H1 (cell line): ENCODE results near the gene CTBP2. TPM values are rescaled to one million over a fixed set of nuclear protein-coding genes. Genes with fewer than 3 reads are reported as not detected.

ENCODE experiments used
- CTCF ChIA-PET: fragments of 300-600 bp; sonication (Branson Sonifier 250); formaldehyde crosslinking; loops from one replicate; lab custom pipeline; 2021; ENCODE audit not compliant: partially characterized antibody; lab: Charles Lee
- POLR2A ChIA-PET: fragments of 300-600 bp; sonication (Branson Sonifier 250); formaldehyde crosslinking; loops from one replicate; lab custom pipeline; 2021; ENCODE audit warnings: inconsistent platforms; ENCODE audit not compliant: partially characterized antibody; lab: Charles Lee
- DNase-seq, 2 experiments: peaks; one replicate each; pipeline versions ENCODE4 v3.0.0 to v3.0.0-alpha.2; 2010 to 2022; ENCODE audit warnings: low spot score in 2 of 2, low read depth in 1 of 2, mixed read lengths in 1 of 2
- FAIRE-seq: peaks from 2 replicates; lab custom pipeline; 2011; peaks lifted over from hg19 to GRCh38; lab: Jason Lieb, UNC
- H2AFZ ChIP-seq: 2 replicates; pipeline ENCODE4 v1.8.1; 2012; ENCODE audit warnings: low read length, inconsistent platforms
- H2AK5ac ChIP-seq: 2 replicates; pipeline ENCODE4 v1.6.1; 2013; ENCODE audit warnings: low read depth, low read length
- H2BK120ac ChIP-seq: replicated peaks from 2 replicates; pipeline ENCODE3; 2013; ENCODE audit warnings: low read depth, low read length, inconsistent platforms
- H2BK12ac ChIP-seq: 2 replicates; pipeline ENCODE4 v1.6.1; 2013; ENCODE audit warnings: low read depth, low read length
- H2BK15ac ChIP-seq: 2 replicates; pipeline ENCODE4 v1.6.1; 2013; ENCODE audit warnings: low read length
- H2BK20ac ChIP-seq: 2 replicates; pipeline ENCODE4 v1.6.1; 2013; ENCODE audit warnings: low read length
- H2BK5ac ChIP-seq: 2 replicates; pipeline ENCODE4 v1.6.1; 2013; ENCODE audit warnings: low read depth, low read length
- H3K14ac ChIP-seq: 2 replicates; pipeline ENCODE4 v1.6.1; 2013; ENCODE audit warnings: inconsistent platforms; ENCODE audit not compliant: insufficient read length
- H3K18ac ChIP-seq: 2 replicates; pipeline ENCODE4 v1.6.1; 2013; ENCODE audit warnings: low read length; ENCODE audit errors: extremely low read depth
- H3K23ac ChIP-seq: 2 replicates; pipeline ENCODE4 v1.6.1; 2013; ENCODE audit warnings: inconsistent platforms; ENCODE audit not compliant: insufficient read length
- H3K23me2 ChIP-seq: 2 replicates; pipeline ENCODE4 v1.6.1; 2013; ENCODE audit warnings: low read depth, low read length
- H3K27ac ChIP-seq: 2 replicates; pipeline ENCODE4 v1.6.1; 2011; ENCODE audit warnings: low read depth, low read length, inconsistent platforms
- H3K27me3 ChIP-seq, 4 experiments: replicated peaks in 1 of 4; 1 replicate in 1 of 4; 2 replicates in 3 of 4; pipeline versions ENCODE4 v1.6.1 to v1.8.1; 2011 to 2013; ENCODE audit warnings: low read length in 3 of 4, mild to moderate bottlenecking in 3 of 4, inconsistent platforms in 2 of 4, mixed read lengths in 2 of 4, moderate library complexity in 1 of 4; ENCODE audit not compliant: control insufficient read depth in 3 of 4, insufficient read depth in 3 of 4; ENCODE audit errors: extremely low read depth in 1 of 4
- H3K36me3 ChIP-seq, 4 experiments: 2 replicates each; pipeline versions ENCODE4 v1.6.1 to v1.8.1; 2011 to 2013; ENCODE audit warnings: mild to moderate bottlenecking in 4 of 4, low read length in 3 of 4, moderate library complexity in 2 of 4, control low read depth in 1 of 4, inconsistent platforms in 1 of 4; ENCODE audit not compliant: insufficient read depth in 4 of 4, control insufficient read depth in 2 of 4
- H3K4ac ChIP-seq: replicated peaks from 2 replicates; pipeline ENCODE3; 2013; ENCODE audit warnings: low read length, low read depth, mixed read lengths, inconsistent platforms; ENCODE audit not compliant: insufficient read length
- H3K4me1 ChIP-seq, 4 experiments: replicated peaks in 1 of 4; 1 replicate in 1 of 4; 2 replicates in 3 of 4; pipeline versions ENCODE4 v1.6.1 to v1.8.1; 2011 to 2013; ENCODE audit warnings: low read length in 3 of 4, inconsistent platforms in 2 of 4, mixed read lengths in 1 of 4; ENCODE audit not compliant: insufficient read depth in 4 of 4, control insufficient read depth in 3 of 4
- H3K4me2 ChIP-seq, 2 experiments: 2 replicates each; pipeline versions ENCODE4 v1.6.1 to v1.8.1; 2011 to 2013; ENCODE audit warnings: low read depth in 2 of 2, low read length in 2 of 2, control low read depth in 1 of 2, inconsistent platforms in 1 of 2, mild to moderate bottlenecking in 1 of 2; ENCODE audit not compliant: insufficient read depth in 1 of 2
- H3K4me3 ChIP-seq, 4 experiments: fragments of 200-600, 300-600 bp in 1 of 4; sonication (generic), shearing (Covaris generic), sonication (Bioruptor Twin) in 1 of 4; 2 replicates each; pipeline versions ENCODE4 v1.5.1 to v1.8.1; 2011 to 2016; ENCODE audit warnings: low read length in 4 of 4, low read depth in 3 of 4, control low read depth in 2 of 4, inconsistent platforms in 2 of 4, mild to moderate bottlenecking in 2 of 4, mixed read lengths in 1 of 4, moderate library complexity in 1 of 4; ENCODE audit not compliant: insufficient read depth in 2 of 4; ENCODE audit errors: extremely low read depth in 1 of 4
- H3K56ac ChIP-seq: replicated peaks from 2 replicates; pipeline ENCODE3; 2013; ENCODE audit warnings: low read depth, mild to moderate bottlenecking, mixed read lengths, low read length, inconsistent platforms; ENCODE audit not compliant: insufficient read length
- H3K79me1 ChIP-seq: 2 replicates; pipeline ENCODE4 v1.6.1; 2013; ENCODE audit warnings: low read depth, low read length, control low read depth
- H3K79me2 ChIP-seq, 2 experiments: 2 replicates each; pipeline versions ENCODE4 v1.6.1 to v1.8.1; 2012 to 2013; ENCODE audit warnings: low read length in 2 of 2, mild to moderate bottlenecking in 2 of 2, inconsistent platforms in 1 of 2; ENCODE audit not compliant: insufficient read depth in 2 of 2, control insufficient read depth in 1 of 2
- H3K9ac ChIP-seq, 4 experiments: replicated peaks in 1 of 4; 1 replicate in 1 of 4; 2 replicates in 3 of 4; pipeline versions ENCODE4 v1.6.1 to v1.8.1; 2011 to 2013; ENCODE audit warnings: low read depth in 3 of 4, low read length in 3 of 4, control low read depth in 2 of 4, mild to moderate bottlenecking in 2 of 4, moderate library complexity in 2 of 4, inconsistent platforms in 1 of 4; ENCODE audit errors: extremely low read depth in 1 of 4
- H3K9me3 ChIP-seq, 2 experiments: 2 replicates each; pipeline versions ENCODE4 v1.6.1 to v1.8.1; 2012 to 2013; ENCODE audit warnings: mild to moderate bottlenecking in 2 of 2, moderate library complexity in 2 of 2, control low read depth in 1 of 2, inconsistent platforms in 1 of 2, low read depth in 1 of 2, low read length in 1 of 2, mixed read lengths in 1 of 2; ENCODE audit not compliant: insufficient read depth in 2 of 2
- H4K20me1 ChIP-seq, 2 experiments: replicated peaks in 1 of 2; 2 replicates each; pipeline versions ENCODE3 to v1.8.1; 2011 to 2013; ENCODE audit warnings: inconsistent platforms in 2 of 2, low read length in 2 of 2, mild to moderate bottlenecking in 1 of 2; ENCODE audit not compliant: insufficient read depth in 2 of 2, control insufficient read depth in 1 of 2
- H4K5ac ChIP-seq: 2 replicates; pipeline ENCODE4 v1.6.1; 2013; ENCODE audit warnings: low read length, low read depth, mixed read lengths, inconsistent platforms; ENCODE audit not compliant: insufficient read length
- H4K8ac ChIP-seq: 2 replicates; pipeline ENCODE4 v1.8.0; 2013; ENCODE audit warnings: mild to moderate bottlenecking, moderate library complexity, low read length, inconsistent platforms; ENCODE audit not compliant: insufficient read depth; ENCODE audit errors: extremely low read depth
- H4K91ac ChIP-seq: replicated peaks from 2 replicates; pipeline ENCODE3; 2013; ENCODE audit warnings: low read length, mixed read lengths, inconsistent platforms; ENCODE audit not compliant: insufficient read length
- BRCA1 ChIP-seq: IDR thresholded peaks from 2 replicates; pipeline ENCODE4 v1.6.1; 2012; ENCODE audit warnings: low read depth, low read length, improper control_type of control experiment
- CREB1 ChIP-seq: IDR thresholded peaks from 2 replicates; pipeline ENCODE4 v1.6.1; 2012; ENCODE audit warnings: inconsistent platforms
- JUND ChIP-seq: IDR thresholded peaks from 2 replicates; pipeline ENCODE4 v1.6.1; 2011; ENCODE audit warnings: mild to moderate bottlenecking, improper control_type of control experiment, low read length
- NANOG ChIP-seq: IDR thresholded peaks from 2 replicates; pipeline ENCODE4 v1.6.1; 2011; ENCODE audit warnings: low read length, low read depth, mild to moderate bottlenecking, inconsistent platforms; ENCODE audit not compliant: insufficient read depth, poor library complexity, severe bottlenecking
- POLR2A ChIP-seq, 2 experiments: IDR thresholded peaks; 1 replicate in 1 of 2; 2 replicates in 1 of 2; pipeline ENCODE4 v1.6.1; 2011; ENCODE audit warnings: low read depth in 2 of 2, low read length in 2 of 2, mild to moderate bottlenecking in 2 of 2; ENCODE audit errors: control extremely low read depth in 1 of 2
- POLR2AphosphoS5 ChIP-seq: IDR thresholded peaks from 2 replicates; pipeline ENCODE4 v1.6.1; 2011; ENCODE audit warnings: low read depth, low read length
- RBBP5 ChIP-seq: IDR thresholded peaks from 2 replicates; pipeline ENCODE4 v1.7.1; 2012; ENCODE audit warnings: low read depth, mild to moderate bottlenecking, inconsistent platforms, low read length, moderate library complexity, borderline replicate concordance
- SAP30 ChIP-seq: fragments of 300-600 bp; sonication (generic); IDR thresholded peaks from 2 replicates; pipeline ENCODE4 v1.7.1; 2012; ENCODE audit warnings: low read length, moderate library complexity, mild to moderate bottlenecking, inconsistent platforms; ENCODE audit not compliant: insufficient read depth, insufficient replicate concordance
- SIN3A ChIP-seq, 2 experiments: IDR thresholded peaks in 1 of 2; conservative IDR thresholded peaks in 1 of 2; 2 replicates each; pipeline ENCODE4 v1.6.1; 2011 to 2012; ENCODE audit warnings: low read length in 2 of 2, improper control_type of control experiment in 1 of 2, low read depth in 1 of 2, mild to moderate bottlenecking in 1 of 2
- SP2 ChIP-seq: IDR thresholded peaks from 2 replicates; pipeline ENCODE4 v1.6.1; 2012; ENCODE audit warnings: mild to moderate bottlenecking, low read length, inconsistent platforms
- TAF7 ChIP-seq: optimal IDR thresholded peaks from 2 replicates; pipeline ENCODE3; 2011; ENCODE audit warnings: low read depth, mild to moderate bottlenecking, inconsistent platforms, low read length, moderate library complexity, borderline replicate concordance
- TCF12 ChIP-seq: IDR thresholded peaks from 2 replicates; pipeline ENCODE4 v1.6.1; 2011; ENCODE audit warnings: low read depth, mild to moderate bottlenecking, low read length
- ZNF274 ChIP-seq: IDR thresholded peaks from 2 replicates; pipeline ENCODE4 v1.7.0; 2012; ENCODE audit warnings: low read length, borderline replicate concordance; ENCODE audit errors: extremely low read depth
- WGBS, 2 experiments: shearing (Covaris generic) in 1 of 2; methylation state at CpG; one replicate each; pipeline versions ENCODE4 v1.1.6 to v1.1.7; 2013 to 2015; ENCODE audit warnings: low lambda C conversion rate in 2 of 2, mixed read lengths in 2 of 2, inconsistent platforms in 1 of 2, low coverage in 1 of 2, missing lambda C conversion rate in 1 of 2; ENCODE audit not compliant: insufficient replicate concordance in 2 of 2, insufficient coverage in 1 of 2, insufficient read length in 1 of 2; ENCODE audit errors: extremely low coverage in 1 of 2, missing lambda C conversion rate in 1 of 2; 5-methylcytosine and 5-hydroxymethylcytosine counted together
- polyA plus RNA-seq, 7 experiments: library from polyadenylated mRNA; depleted of rRNA in 3 of 7; stranded (reverse) in 5 of 7; unstranded in 2 of 7; fragments of >200 nt in 5 of 7; fragments of 200-250 nt in 2 of 7; gene quantifications; 1 replicate in 5 of 7; 2 replicates in 1 of 7; 4 replicates in 1 of 7; pipeline versions ENCODE4 v1.2.1 to v1.2.3, GENCODE V29; 2011 to 2013; ENCODE audit warnings: missing spikeins in 2 of 7, mixed read lengths in 2 of 7
- total RNA-seq: library from RNA; stranded (reverse); fragmentation: NEBNext Ultra II Directional; extraction: Animal tissue kit (Norgen Biotek cat#: 25700); gene quantifications from 2 replicates; pipeline ENCODE4 v1.2.1, GENCODE V29; 2021
- TF ChIP-seq, protein P1 (sequence below): IDR thresholded peaks from 2 replicates; pipeline ENCODE4 v1.6.1; 2012; ENCODE audit warnings: inconsistent platforms

CTBP2 gene
- total and polyA plus RNA-seq, 2 of the 8 experiments (the other 6 are each of a cell fraction or from before 2014, with no cell fraction given) = 208 to 221 TPM

GRCh38 chr10:125096371-125096770 is 64.0 kb downstream of the CTBP2 start:
- no peak overlapping the region for H4K91ac ChIP-seq
- peaks cover 37 to 100% of the 10 kb centered on the region in 2 experiments for H3K79me2 ChIP-seq
- DNase-seq = no peak
- H3K4ac ChIP-seq = no peak overlapping the region
- peaks cover 65 to 81% of the 10 kb centered on the region in 2 experiments for H4K20me1 ChIP-seq
- no peak overlapping the region for H3K4me3 ChIP-seq
- H4K8ac ChIP-seq = no peak overlapping the region
- H3K14ac ChIP-seq = no peak overlapping the region
- H3K27ac ChIP-seq = no peak overlapping the region
- peaks cover under 1 to 25% (median 5%) of the 10 kb centered on the region in 4 experiments; a peak in 7 of 8 replicates for H3K36me3 ChIP-seq
- no peak overlapping the region for H2BK20ac ChIP-seq
- no peak overlapping the region for H3K18ac ChIP-seq
- H3K4me2 ChIP-seq = no peak overlapping the region
- no peak for FAIRE-seq
- no peak overlapping the region for H3K23ac ChIP-seq
- H2BK15ac ChIP-seq = no peak overlapping the region
- no peak overlapping the region for H2AK5ac ChIP-seq
- ChIA-PET CTCF (interaction anchor here (0.9 to 2.4 kb wide), 4 partner anchors 9 to 104 kb away, joined by 3 to 6 read pairs (median 3); no protein-coding TSS in a partner anchor), POLR2A (interaction anchor here (1.8 kb wide), 1 partner anchor 11 kb away, joined by 9 read pairs; no protein-coding TSS in a partner anchor)
- H3K79me1 ChIP-seq = peaks cover 32% of the 10 kb centered on the region
- peak overlapping the region in 1 of 4 experiments; percentile 34; a peak in 1 of 7 replicates for H3K9ac ChIP-seq
- H3K27me3 ChIP-seq = no peaks in the 10 kb centered on the region
- no peak overlapping the region for H4K5ac ChIP-seq
- H2AFZ ChIP-seq = no peak overlapping the region
- H2BK120ac ChIP-seq = no peak overlapping the region
- WGBS, 2 experiments = 92% methylated on average over 6 of the region's 6 CpGs; no CpG with 5 or more reads in 1 of the 2 experiments
- H3K23me2 ChIP-seq = no peaks in the 10 kb centered on the region
- H2BK12ac ChIP-seq = no peak overlapping the region
- no peak overlapping the region for H3K56ac ChIP-seq
- no peak overlapping the region for H2BK5ac ChIP-seq
- H3K4me1 ChIP-seq = peaks cover 6 to 25% (median 12%) of the 10 kb centered on the region in 4 experiments; a peak in 6 of 7 replicates
- H3K9me3 ChIP-seq = no peaks in the 10 kb centered on the region
- TF ChIP-seq POLR2A (IDR thresholded peaks at IDR 0.05; ENCODE audit: control extremely low read depth in 1 of 2, low read depth in 2 of 2, low read length in 2 of 2) = no peak
- TF ChIP-seq BRCA1 = no peak
- no peak for TF ChIP-seq JUND
- no peak for TF ChIP-seq SAP30
- no peak for TF ChIP-seq SIN3A (conservative IDR thresholded peaks at IDR 0.05 in 1 of 2, IDR thresholded peaks at IDR 0.05 in 1 of 2; ENCODE audit: low read depth in 1 of 2, low read length in 2 of 2)
- no peak for TF ChIP-seq POLR2AphosphoS5
- no peak for TF ChIP-seq TAF7
- no peak for TF ChIP-seq RBBP5
- no peak for TF ChIP-seq NANOG
- TF ChIP-seq, protein P1, sequence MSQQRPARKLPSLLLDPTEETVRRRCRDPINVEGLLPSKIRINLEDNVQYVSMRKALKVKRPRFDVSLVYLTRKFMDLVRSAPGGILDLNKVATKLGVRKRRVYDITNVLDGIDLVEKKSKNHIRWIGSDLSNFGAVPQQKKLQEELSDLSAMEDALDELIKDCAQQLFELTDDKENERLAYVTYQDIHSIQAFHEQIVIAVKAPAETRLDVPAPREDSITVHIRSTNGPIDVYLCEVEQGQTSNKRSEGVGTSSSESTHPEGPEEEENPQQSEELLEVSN = no peak
- TF ChIP-seq SP2 = no peak
- no peak for TF ChIP-seq CREB1
- no peak for TF ChIP-seq ZNF274
- no peak for TF ChIP-seq TCF12
